A172 (cell line): ENCODE results near the gene ACTN3. TPM values are rescaled to one million over a fixed set of nuclear protein-coding genes. Genes with fewer than 3 reads are reported as not detected.
A peak's percentile ranks its signal among the peaks of the same experiment; 100 is the strongest.
"Not testable (repeated sequence)": the region's sequence is repeated elsewhere in the genome, so short reads cannot be mapped to it uniquely, and the experiment has no call there.

ENCODE experiments used
- DNase-seq: peaks from one replicate; pipeline ENCODE4 v3.0.0-alpha.2; 2015; ENCODE audit warnings: low spot score
- total RNA-seq: library from RNA; depleted of rRNA; stranded (reverse); fragments of >200 nt; shearing (Covaris generic); gene quantifications from 2 replicates; pipeline ENCODE4 v1.2.3, GENCODE V29; 2014; rRNA removed

The ACTN3 gene
- 11.2 TPM in 1 of 2 replicates, not detected in the other for total RNA-seq

DNA sequence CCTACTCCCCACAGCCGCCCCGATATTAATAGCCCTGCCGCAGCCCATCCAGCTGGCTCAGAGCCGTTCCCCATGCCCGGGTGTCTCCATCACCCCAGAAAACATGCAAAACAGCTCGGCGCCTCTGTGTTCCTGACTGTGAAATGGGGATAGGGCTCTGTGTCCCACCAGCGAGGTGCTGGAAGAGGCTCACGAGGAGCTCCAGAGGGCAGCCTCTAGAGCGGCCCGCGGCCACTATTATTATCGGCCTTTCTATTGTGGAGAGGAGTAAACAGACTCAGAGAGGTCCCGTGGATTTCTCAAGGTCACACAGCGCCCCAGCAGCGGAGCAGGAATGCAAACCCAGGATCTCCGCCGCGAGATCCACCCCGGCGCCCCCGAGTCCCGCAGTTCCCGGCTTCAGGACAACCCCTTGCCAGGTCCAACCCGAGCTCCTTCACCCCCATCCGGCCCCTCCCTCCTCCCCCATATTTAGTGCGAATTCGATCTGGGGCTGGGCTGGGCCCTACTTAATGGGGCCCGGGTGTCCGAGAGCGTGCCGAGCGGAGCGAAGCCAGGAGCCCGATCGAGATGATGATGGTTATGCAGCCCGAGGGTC is at the start of gene ACTN3:
TSS of gene ACTN3 (plus strand) at position 536 of the 598 bp plus-strand sequence. CDS start at position 571, 35 bp downstream.
- no peak for DNase-seq

GRCh38 chr11:66497206-66497605 is 49.5 kb upstream of the ACTN3 start:
- no peak for DNase-seq

- no peak for DNase-seq
Measured at GRCh38 chr11:66498506-66498905, 48.2 kb upstream of the ACTN3 start.

DNA sequence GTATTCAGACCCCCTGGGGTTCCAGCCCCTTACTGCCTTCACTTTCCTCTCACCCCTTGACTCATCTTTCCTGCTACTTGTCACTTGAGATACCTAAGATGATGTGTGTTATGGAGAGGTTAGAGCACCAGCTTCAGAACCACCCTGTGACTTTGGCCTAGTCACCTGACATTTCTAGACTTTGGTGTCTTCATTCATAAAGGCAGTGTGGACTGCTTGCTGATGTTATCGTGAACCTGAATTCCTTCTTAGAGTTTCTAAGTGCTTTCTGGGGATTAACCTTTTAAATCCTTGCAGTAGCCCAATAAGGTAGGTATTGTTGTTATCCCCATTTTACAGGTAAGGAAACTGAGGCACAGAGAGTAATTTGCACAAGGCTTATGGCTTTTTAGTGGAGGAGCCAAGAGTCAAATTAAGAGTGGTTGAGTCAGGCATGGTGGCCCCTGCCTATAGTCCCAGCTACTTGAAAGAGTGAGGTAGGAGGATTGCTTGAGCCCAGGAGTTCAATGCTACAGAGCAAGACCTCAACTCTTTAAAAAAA is 41.4 kb upstream of the ACTN3 start:
- no peak for DNase-seq

DNA sequence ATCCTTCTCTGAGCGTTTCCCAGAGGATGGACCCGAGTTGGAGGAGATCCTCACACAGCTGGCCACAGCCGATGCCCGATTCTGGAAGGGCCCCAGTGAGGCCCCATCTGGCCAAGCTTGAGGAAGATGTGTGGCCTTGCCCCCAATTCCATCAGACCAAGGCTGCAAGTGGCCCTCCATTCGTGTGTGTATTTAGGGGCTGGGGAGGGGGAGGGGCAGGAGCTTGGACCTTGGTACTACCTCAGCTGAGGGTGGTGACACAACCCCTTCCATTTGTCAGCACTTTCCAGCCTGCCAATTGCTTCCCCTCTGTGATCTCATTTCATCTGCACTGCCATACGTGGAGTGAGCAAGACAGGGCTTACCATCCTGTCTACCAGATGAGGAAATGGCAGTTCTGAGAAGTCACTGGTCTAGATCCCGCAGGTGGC is 37.6 kb upstream of the ACTN3 start:
- DNase-seq = no peak

DNA sequence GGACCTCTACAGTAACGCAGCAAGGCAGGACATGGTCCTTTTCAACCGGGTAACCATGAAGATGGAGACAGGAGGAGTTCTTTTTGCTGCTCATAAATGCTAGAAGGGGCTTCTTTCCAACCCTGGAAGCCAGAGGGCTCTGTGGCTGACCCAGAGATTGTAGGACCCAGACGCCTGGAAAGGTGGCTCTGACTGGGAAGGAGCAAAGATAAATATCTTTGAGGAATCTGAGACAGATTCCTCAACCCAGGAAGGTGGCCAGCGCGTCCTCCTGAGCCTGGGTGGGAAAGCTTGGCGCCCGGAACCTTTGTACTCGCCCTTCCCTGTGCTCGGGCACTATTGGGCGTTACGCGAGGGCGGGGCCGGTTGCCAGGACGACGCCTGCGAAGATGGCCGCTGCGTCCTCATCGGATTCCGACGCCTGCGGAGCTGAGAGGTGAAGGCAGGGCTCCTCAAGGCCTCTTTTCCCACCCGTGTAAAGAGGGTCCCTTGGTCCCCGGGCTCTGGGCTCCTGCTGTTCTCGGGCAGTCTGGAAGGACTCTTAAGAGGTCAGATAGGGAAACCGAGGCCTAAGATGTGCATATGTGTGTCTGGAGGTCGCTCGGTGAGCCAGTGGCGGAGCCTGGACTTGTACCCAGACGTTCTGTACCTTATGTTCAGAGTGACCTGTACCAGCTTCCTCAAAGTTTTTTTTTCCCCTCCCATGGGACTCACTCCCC is 36.3 kb upstream of the ACTN3 start, which contains the start of gene BBS1:
TSS of gene BBS1 (plus strand) at position 365 of the 719 bp plus-strand sequence. CDS start at position 390, 25 bp downstream.
- DNase-seq = peak; percentile 52

DNA sequence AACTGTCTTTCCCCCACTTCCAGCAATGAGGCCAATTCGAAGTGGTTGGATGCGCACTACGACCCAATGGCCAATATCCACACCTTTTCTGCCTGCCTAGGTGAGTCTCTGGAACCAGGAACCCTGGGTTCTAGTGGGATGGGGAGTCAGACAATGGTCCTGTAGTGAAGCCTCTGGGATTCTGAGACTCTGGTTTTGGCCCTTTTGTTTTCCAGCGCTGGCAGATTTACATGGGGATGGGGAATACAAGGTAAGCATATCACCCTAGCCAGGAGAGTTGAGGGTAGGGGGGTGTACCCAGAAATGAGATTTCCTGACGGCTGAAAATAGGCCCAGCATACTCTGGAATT is 35.7 kb upstream of the ACTN3 start:
- DNase-seq = no peak

DNA sequence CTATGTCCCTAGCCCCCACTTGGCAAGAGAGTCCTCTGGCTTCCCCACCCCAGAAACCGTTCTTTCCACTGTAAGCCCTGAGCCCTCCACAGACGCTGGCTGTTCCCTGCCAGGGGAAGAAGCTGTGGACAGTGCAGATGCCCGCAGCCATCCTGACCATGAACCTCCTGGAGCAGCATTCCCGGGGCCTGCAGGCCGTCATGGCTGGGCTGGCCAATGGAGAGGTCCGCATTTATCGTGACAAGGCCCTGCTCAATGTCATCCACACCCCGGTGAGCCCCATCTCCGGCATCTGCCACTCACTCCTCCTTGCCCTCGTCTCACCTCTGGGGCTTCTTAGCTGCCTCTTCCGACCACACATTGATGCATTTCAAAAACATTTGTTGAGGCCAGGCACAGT is 23.1 kb upstream of the ACTN3 start:
- no peak for DNase-seq

- no peak for DNase-seq
Measured at GRCh38 chr11:66524304-66525040, 22.2 kb upstream of the ACTN3 start.

- no peak for DNase-seq
Measured at GRCh38 chr11:66529069-66529468, 17.6 kb upstream of the ACTN3 start.

DNA sequence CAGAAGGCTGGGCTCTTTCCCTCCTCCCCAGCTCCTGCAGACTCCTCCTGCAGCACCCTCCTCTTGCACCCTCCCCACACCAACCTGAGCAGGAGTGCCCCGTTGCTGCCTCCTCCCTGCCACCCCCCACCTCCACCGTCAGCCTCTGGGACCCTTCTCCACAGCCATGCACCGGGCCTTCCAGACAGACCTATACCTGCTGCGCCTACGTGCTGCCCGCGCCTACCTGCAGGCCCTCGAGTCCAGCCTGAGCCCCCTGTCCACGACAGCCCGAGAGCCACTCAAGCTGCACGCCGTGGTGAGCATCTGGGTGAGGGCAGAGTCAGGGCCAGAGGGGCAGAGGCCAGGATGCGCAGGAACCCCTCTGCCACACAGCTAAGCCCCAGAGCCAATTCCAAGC is 17.0 kb upstream of the ACTN3 start:
- DNase-seq = no peak

DNA sequence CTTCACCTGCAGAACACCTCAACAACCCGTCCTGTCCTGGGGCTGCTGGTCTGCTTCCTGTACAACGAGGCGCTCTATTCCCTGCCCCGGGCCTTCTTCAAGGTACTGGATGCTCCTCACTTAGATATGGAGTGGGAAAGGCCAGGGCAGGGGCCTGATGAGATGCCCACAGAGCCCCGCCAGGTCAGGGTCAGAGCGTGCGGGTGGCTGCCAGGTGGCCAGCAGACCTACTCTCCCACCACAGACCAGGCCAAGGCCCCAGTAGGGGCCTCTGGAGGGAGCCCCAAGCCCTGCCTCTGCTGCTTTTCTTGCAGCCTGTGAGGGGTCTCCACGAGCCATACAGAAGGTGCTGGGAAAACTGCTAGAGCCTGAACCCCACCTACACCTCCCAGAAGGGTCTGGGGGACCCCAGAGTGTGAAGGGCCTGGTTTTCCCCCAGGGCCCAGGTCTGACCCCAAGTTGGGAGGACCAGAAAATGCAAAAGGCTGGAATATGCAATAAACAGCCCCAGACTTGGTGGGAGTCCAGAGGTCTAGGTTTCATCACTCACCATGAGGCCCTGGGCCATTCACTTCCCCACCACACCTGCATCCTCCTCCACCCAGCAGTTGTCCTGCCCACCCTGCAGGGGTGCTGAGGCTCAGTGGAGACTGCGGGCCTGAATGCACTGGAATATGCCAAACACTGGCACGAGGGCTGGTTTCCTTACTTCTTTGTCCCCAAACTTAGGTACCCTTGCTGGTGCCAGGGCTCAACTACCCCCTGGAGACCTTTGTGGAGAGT is 15.6 kb upstream of the ACTN3 start:
- DNase-seq = no peak

- no peak for DNase-seq
Measured at GRCh38 chr11:66531841-66532240, 14.9 kb upstream of the ACTN3 start.

DNA sequence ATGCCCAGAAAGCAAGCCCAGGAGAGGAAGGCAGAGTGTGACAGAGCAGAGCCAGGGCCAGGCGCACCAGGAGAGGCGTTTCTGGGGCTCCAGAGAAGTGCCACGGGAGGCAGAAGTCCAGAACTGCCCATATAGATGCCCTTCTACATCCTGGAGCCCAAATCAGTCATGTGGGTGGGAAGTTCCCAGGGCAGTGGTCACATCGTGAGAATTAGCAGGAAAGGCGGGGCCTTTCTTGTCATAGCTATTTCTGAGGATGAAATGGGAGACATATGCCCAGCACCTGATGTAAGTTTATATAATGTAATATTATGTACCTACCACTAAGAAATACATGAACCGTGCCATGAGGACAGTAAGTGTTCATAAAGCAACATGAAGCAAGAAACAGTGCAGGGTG is 13.9 kb upstream of the ACTN3 start:
- peak; percentile 21 for DNase-seq

GRCh38 chr11:66539170-66539869 is 7.4 kb upstream of the ACTN3 start:
- DNase-seq = no peak

- no peak for DNase-seq
Measured at GRCh38 chr11:66539870-66540213, 6.9 kb upstream of the ACTN3 start.

- DNase-seq = not testable (repeated sequence)
Measured at GRCh38 chr11:66540598-66540997, 6.1 kb upstream of the ACTN3 start.

DNA sequence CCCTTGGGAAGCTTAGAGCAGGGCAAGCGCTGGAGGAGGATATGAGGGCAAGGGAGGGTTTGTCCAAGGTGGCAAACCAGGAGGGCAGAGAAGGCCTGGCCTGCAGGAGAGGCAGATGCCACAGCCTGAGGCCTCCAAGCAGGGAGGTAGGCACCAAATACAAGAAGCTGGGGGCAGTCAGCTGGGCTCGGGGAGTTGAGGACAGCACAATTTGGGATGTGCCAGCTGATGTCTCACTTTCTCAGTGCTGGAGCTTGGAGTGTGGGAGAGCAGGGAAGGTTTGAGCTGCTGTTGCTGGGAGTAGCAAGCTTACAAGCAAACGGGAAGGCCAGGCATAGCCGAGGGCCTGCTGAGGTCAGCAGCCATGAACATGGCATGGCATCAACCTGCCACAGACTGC is 4.8 kb upstream of the ACTN3 start:
- DNase-seq = no peak

- peak; percentile 61 for DNase-seq
Measured at GRCh38 chr11:66542362-66542761, 4.3 kb upstream of the ACTN3 start.

DNA sequence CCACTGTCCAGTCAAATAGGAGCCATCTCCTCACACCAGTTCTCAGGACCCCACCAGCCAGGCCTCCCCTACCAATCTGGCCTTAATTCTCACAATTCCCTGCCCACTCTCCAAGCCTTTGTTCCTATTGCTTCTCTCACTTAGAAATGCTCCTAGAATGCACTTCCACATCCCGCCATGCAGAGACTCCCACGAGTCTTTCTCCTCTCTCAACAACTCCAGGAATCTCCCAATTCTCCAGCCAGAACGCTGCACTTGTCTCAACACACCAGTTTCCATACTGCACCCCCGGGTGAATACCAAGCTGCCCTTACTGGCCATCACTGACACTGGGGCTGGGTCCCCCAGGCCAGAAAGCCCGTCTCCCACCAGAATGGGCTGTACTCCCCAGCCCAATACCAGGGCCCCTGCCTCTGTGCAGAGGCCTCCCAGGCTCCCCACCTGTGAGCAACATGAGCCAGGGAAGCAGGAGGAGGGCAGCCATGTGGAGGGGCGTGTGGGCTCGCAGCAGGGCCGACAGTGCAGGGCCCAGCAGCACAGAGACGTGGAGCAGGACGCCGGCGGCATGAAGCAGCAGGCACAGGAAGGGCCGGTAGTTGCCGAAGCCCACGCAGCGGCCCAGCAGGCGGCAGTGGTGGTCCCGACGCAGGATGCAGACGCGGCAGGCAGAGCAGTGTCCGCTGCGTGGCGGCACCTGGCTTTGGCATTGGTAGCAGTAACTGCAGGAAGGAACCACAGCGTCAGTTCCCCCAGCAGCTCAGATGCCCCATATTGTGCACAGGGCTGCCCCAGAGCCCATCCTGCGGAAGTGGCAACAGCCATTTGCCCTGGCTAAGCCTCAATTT is 3.2 kb upstream of the ACTN3 start:
- DNase-seq = no peak
